Endothelial cell of umbilical vein (primary cell): ENCODE measurements around the gene NAP1L4. TPM values are rescaled to one million over a fixed set of nuclear protein-coding genes. Genes with fewer than 3 reads are reported as not detected.

Experiments
- BruUV-seq: library from RNA; stranded (reverse); fragments of 400-500 nt; replicated peaks from 2 replicates; lab custom pipeline; 2021; lab: Mats Ljungman, UMichigan
- CTCF ChIA-PET: fragments of 300-600, 350-600 bp; sonication (Branson Sonifier 250); formaldehyde crosslinking; loops from one replicate; lab custom pipeline; 2021; ENCODE audit warnings: antibody characterized with exemption, inconsistent platforms; lab: Charles Lee
- POLR2A ChIA-PET: fragments of 300-600, 350-600 bp; sonication (Branson Sonifier 250); formaldehyde crosslinking; loops from one replicate; lab custom pipeline; 2021; ENCODE audit warnings: antibody characterized with exemption, inconsistent platforms; lab: Charles Lee
- DNase-seq: peaks from one replicate; pipeline ENCODE4 v3.0.0-alpha.2; 2011; ENCODE audit warnings: low read depth, low spot score
- FAIRE-seq: peaks from 2 replicates; lab custom pipeline; 2011; peaks lifted over from hg19 to GRCh38; lab: Jason Lieb, UNC
- H2AFZ ChIP-seq: 2 replicates; pipeline ENCODE4 v1.6.0; 2012; ENCODE audit warnings: low read depth, low read length, control low read depth, inconsistent platforms
- H3K27ac ChIP-seq: 2 replicates; pipeline ENCODE4 v1.5.1; 2011; ENCODE audit warnings: low read depth, mild to moderate bottlenecking, control low read depth, low read length, moderate library complexity; ENCODE audit not compliant: insufficient read depth
- H3K27me3 ChIP-seq, 2 experiments: 2 replicates each; pipeline versions ENCODE4 v1.6.0 to v1.6.1; 2011; ENCODE audit warnings: low read length in 2 of 2, mixed read lengths in 1 of 2; ENCODE audit not compliant: control insufficient read depth in 2 of 2, insufficient read depth in 2 of 2
- H3K36me3 ChIP-seq, 2 experiments: 2 replicates in 1 of 2; 3 replicates in 1 of 2; pipeline ENCODE4 v1.5.1; 2011; ENCODE audit warnings: low read length in 2 of 2, mild to moderate bottlenecking in 1 of 2, moderate library complexity in 1 of 2; ENCODE audit not compliant: control insufficient read depth in 2 of 2, insufficient read depth in 2 of 2; ENCODE audit errors: extremely low read depth in 1 of 2
- H3K4me1 ChIP-seq: 3 replicates; pipeline ENCODE4 v1.5.1; 2011; ENCODE audit warnings: mild to moderate bottlenecking, low read length; ENCODE audit not compliant: control insufficient read depth, insufficient read depth; ENCODE audit errors: extremely low read depth
- H3K4me2 ChIP-seq: 2 replicates; pipeline ENCODE4 v1.6.1; 2011; ENCODE audit warnings: low read length, control low read depth, mixed read lengths; ENCODE audit not compliant: insufficient read depth
- H3K4me3 ChIP-seq, 3 experiments: fragments of 200-600 bp in 1 of 3; sonication (generic), shearing (Covaris generic) in 1 of 3; replicated peaks in 1 of 3; 2 replicates each; pipeline ENCODE4 v1.5.1; 2011 to 2016; ENCODE audit warnings: control low read depth in 3 of 3, low read length in 3 of 3, mild to moderate bottlenecking in 2 of 3, inconsistent platforms in 1 of 3, low read depth in 1 of 3, moderate library complexity in 1 of 3; ENCODE audit not compliant: insufficient read depth in 1 of 3
- H3K79me2 ChIP-seq: 2 replicates; pipeline ENCODE4 v1.6.0; 2012; ENCODE audit warnings: low read length, inconsistent platforms; ENCODE audit not compliant: control insufficient read depth, insufficient read depth
- H3K9ac ChIP-seq: replicated peaks from 2 replicates; pipeline ENCODE3; 2011; ENCODE audit warnings: low read length, control low read depth; ENCODE audit not compliant: insufficient read depth; ENCODE audit errors: extremely low read depth
- H3K9me1 ChIP-seq: replicated peaks from 3 replicates; pipeline ENCODE4 v1.6.0; 2011; ENCODE audit warnings: mild to moderate bottlenecking, low read length; ENCODE audit not compliant: control insufficient read depth, insufficient read depth; ENCODE audit errors: extremely low read depth
- H3K9me3 ChIP-seq: replicated peaks from 2 replicates; pipeline ENCODE4 v1.5.1; 2012; ENCODE audit warnings: low read length, inconsistent platforms; ENCODE audit not compliant: control insufficient read depth, insufficient read depth
- H4K20me1 ChIP-seq: replicated peaks from 2 replicates; pipeline ENCODE3; 2011; ENCODE audit warnings: mild to moderate bottlenecking, low read length; ENCODE audit not compliant: control insufficient read depth, insufficient read depth; ENCODE audit errors: extremely low read depth
- EZH2 ChIP-seq: IDR thresholded peaks from 2 replicates; pipeline ENCODE4 v1.6.1; 2012; ENCODE audit warnings: borderline replicate concordance, low read depth, mild to moderate bottlenecking, moderate library complexity, low read length, inconsistent platforms; ENCODE audit not compliant: severe bottlenecking
- FOS ChIP-seq: IDR thresholded peaks from 2 replicates; pipeline ENCODE4 v1.6.1; 2011; ENCODE audit warnings: mild to moderate bottlenecking, low read length, moderate library complexity, borderline replicate concordance; ENCODE audit not compliant: insufficient read depth
- GATA2 ChIP-seq: IDR thresholded peaks from 2 replicates; pipeline ENCODE4 v1.7.0; 2011; ENCODE audit warnings: low read depth, mild to moderate bottlenecking, moderate library complexity, mixed read lengths, low read length; ENCODE audit not compliant: insufficient read length, insufficient read depth
- JUN ChIP-seq: IDR thresholded peaks from 2 replicates; pipeline ENCODE4 v1.6.1; 2011; ENCODE audit warnings: borderline replicate concordance, low read depth; ENCODE audit not compliant: insufficient read length, insufficient read depth
- MYC ChIP-seq: IDR thresholded peaks from one replicate; pipeline ENCODE4 v1.6.1; 2011; ENCODE audit warnings: mild to moderate bottlenecking, low read depth, low read length
- POLR2A ChIP-seq: IDR thresholded peaks from 2 replicates; pipeline ENCODE4 v1.6.1; 2012; ENCODE audit warnings: low read depth, mild to moderate bottlenecking, control low read depth, low read length
- POLR2AphosphoS5 ChIP-seq: IDR thresholded peaks from 2 replicates; pipeline ENCODE4 v1.6.1; 2012; ENCODE audit warnings: low read depth, mild to moderate bottlenecking, control low read depth, low read length, moderate library complexity; ENCODE audit not compliant: insufficient read depth
- dilution Hi-C: fragments of 300-500 bp; cut with MboI; formaldehyde crosslinking; loops from one replicate; pipeline ENCODE4 v1.15.0; 2019; ENCODE audit warnings: low sequenced_read_pairs; ENCODE audit not compliant: extremely low pct_ligation_motif_present
- intact Hi-C: fragments of 100-400 bp; cut with micrococcal nuclease; formaldehyde crosslinking; loops from one replicate; pipeline ENCODE4 v1.10.0; 2022
- polyA plus RNA-seq, 4 experiments: library from polyadenylated mRNA; depleted of rRNA in 3 of 4; stranded (reverse) in 3 of 4; unstranded in 1 of 4; fragments of >200 nt; gene quantifications; 2 replicates each; pipeline versions ENCODE4 v1.2.1 to v1.2.3, GENCODE V29; 2011 to 2012; ENCODE audit warnings: missing spikeins in 1 of 4
- total RNA-seq: library from RNA; stranded (reverse); gene quantifications from 2 replicates; pipeline ENCODE4 v1.2.3, GENCODE V29; 2021
- TF ChIP-seq, protein P1 (sequence below): IDR thresholded peaks from 2 replicates; pipeline ENCODE4 v1.6.1; 2011; ENCODE audit not compliant: insufficient read depth, insufficient read length
- TF ChIP-seq, protein P2 (sequence below), 2 donors: IDR thresholded peaks; 1 replicate in 1 of 2; 2 replicates in 1 of 2; pipeline ENCODE4 v1.5.1; 2011; ENCODE audit warnings: low read length in 2 of 2, mild to moderate bottlenecking in 2 of 2, moderate library complexity in 2 of 2, control low read depth in 1 of 2, inconsistent platforms in 1 of 2, low read depth in 1 of 2; ENCODE audit not compliant: insufficient read depth in 1 of 2; ENCODE audit errors: extremely low read depth in 1 of 2

The NAP1L4 gene
- total and polyA plus RNA-seq, 2 donors (not counting 3 experiments of a cell fraction or from before 2014, with no cell fraction given): 100.0 to 177 TPM

DNA sequence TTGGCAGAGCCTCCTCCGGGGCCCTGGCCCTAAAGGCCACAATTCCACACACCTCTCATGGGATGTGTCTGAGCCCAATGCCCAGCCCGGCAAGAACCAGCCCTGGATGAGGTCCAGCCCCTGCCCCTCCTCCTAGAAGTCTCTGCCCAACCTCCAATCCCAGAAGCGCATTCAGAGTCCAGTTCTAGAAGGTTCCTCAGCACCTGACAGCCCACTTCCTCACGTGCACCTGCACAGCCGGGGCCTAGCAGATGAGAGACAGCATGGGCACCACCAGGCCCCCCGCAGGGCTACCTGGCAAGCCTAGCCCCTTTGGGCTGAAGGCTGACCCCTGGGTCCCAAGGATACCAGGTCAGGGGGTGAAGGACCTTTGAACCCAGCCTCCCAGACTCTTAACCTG, 95.1 kb downstream of the NAP1L4 start:
- BruUV-seq: no TSS peak
- Histone ChIP-seq H2AFZ (no peak overlapping the region), H3K4me2 (no peak overlapping the region), H3K36me3 (no peaks in the 10 kb centered on the region), H3K4me3 (no peak overlapping the region), H3K4me1 (peaks cover 28% of the 10 kb centered on the region), H3K9me3 (no peaks in the 10 kb centered on the region), H3K27ac (no peak overlapping the region), H4K20me1 (no peaks in the 10 kb centered on the region), H3K9me1 (no peaks in the 10 kb centered on the region), H3K9ac (no peak overlapping the region), H3K27me3 (no peaks in the 10 kb centered on the region), H3K79me2 (no peaks in the 10 kb centered on the region)
- TF ChIP-seq, protein P1, sequence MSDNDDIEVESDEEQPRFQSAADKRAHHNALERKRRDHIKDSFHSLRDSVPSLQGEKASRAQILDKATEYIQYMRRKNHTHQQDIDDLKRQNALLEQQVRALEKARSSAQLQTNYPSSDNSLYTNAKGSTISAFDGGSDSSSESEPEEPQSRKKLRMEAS: no peak
- no peak for TF ChIP-seq JUN
- TF ChIP-seq, protein P2, sequence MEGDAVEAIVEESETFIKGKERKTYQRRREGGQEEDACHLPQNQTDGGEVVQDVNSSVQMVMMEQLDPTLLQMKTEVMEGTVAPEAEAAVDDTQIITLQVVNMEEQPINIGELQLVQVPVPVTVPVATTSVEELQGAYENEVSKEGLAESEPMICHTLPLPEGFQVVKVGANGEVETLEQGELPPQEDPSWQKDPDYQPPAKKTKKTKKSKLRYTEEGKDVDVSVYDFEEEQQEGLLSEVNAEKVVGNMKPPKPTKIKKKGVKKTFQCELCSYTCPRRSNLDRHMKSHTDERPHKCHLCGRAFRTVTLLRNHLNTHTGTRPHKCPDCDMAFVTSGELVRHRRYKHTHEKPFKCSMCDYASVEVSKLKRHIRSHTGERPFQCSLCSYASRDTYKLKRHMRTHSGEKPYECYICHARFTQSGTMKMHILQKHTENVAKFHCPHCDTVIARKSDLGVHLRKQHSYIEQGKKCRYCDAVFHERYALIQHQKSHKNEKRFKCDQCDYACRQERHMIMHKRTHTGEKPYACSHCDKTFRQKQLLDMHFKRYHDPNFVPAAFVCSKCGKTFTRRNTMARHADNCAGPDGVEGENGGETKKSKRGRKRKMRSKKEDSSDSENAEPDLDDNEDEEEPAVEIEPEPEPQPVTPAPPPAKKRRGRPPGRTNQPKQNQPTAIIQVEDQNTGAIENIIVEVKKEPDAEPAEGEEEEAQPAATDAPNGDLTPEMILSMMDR (IDR thresholded peaks at IDR 0.05; ENCODE audit: extremely low read depth in 1 of 2, insufficient read depth in 1 of 2, low read depth in 1 of 2, low read length in 2 of 2): no peak
- no peak for TF ChIP-seq FOS
- FAIRE-seq (no peak), DNase-seq (no peak)
- dilution Hi-C loops (no loop called here), intact Hi-C loops (no loop called here)
- ChIA-PET POLR2A (no interaction called here), CTCF (no interaction called here)

DNA sequence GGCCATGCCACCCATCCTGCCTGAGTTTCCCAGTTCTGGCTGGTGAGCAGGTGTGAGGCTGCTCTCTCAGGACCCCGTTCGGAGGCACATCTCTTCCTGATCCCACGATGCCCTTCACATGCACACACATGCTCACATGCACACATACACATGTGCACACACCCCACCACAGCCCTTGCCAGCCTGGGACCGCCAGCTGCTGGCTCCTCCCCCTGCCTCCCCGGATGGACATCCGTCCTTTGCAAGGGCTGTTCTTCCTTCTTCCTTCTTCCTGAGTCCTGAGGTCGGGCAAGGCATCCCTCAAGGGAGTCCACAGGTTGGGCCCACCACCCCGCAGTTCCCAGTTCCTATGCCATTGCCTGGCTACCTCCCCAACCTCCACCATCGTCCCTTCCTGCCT, 96.1 kb downstream of the NAP1L4 start:
- ChIA-PET POLR2A (no interaction called here), CTCF (interaction anchor here (1.3 kb wide), 1 partner anchor 365 kb away, joined by 4 read pairs; no protein-coding TSS in a partner anchor)
- H3K4me3 ChIP-seq: no peak overlapping the region

More for the DNA sequence above, 96.1 kb downstream of the NAP1L4 start:
- peaks cover 35% of the 10 kb centered on the region for H3K4me1 ChIP-seq
- H3K9ac ChIP-seq: no peak overlapping the region
- H3K79me2 ChIP-seq: no peaks in the 10 kb centered on the region
- no peaks in the 10 kb centered on the region for H4K20me1 ChIP-seq
- dilution Hi-C loops (no loop called here), intact Hi-C loops (no loop called here)
- no peaks in the 10 kb centered on the region for H3K9me1 ChIP-seq
- no peak overlapping the region for H3K27ac ChIP-seq
- DNase-seq: no peak
- no peaks in the 10 kb centered on the region for H3K36me3 ChIP-seq
- H3K27me3 ChIP-seq: no peaks in the 10 kb centered on the region
- H2AFZ ChIP-seq: no peak overlapping the region
- no peak overlapping the region for H3K4me2 ChIP-seq
- H3K9me3 ChIP-seq: no peaks in the 10 kb centered on the region
- TF ChIP-seq JUN: no peak
- TF ChIP-seq POLR2AphosphoS5: no peak
- TF ChIP-seq POLR2A: no peak
- no peak for TF ChIP-seq FOS
- TF ChIP-seq, protein P2 (IDR thresholded peaks at IDR 0.05; ENCODE audit: extremely low read depth in 1 of 2, insufficient read depth in 1 of 2, low read depth in 1 of 2, low read length in 2 of 2): no peak
- TF ChIP-seq GATA2: no peak
- no peak for TF ChIP-seq MYC
- TF ChIP-seq, protein P1: no peak
- no peak for TF ChIP-seq EZH2
- no TSS peak for BruUV-seq
- no peak for FAIRE-seq
